SKM-1 (cell line): Measurements from ENCODE around the gene NPTN.
"Not testable (repeated sequence)": the region's sequence is repeated elsewhere in the genome, so short reads cannot be mapped to it uniquely, and the experiment has no call there.

ENCODE experiments used
- DNase-seq: peaks from one replicate; lab custom pipeline; 2025; ENCODE audit not compliant: unreplicated experiment; lab: John Stamatoyannopoulos, UW

Gene NPTN

GRCh38 chr15:73573037-73573436 is 60.2 kb downstream of the NPTN start:
- DNase-seq = no peak

GRCh38 chr15:73572296-73572695 is 60.9 kb downstream of the NPTN start:
- DNase-seq = no peak

- no peak for DNase-seq
These were observed 61.8 kb downstream of the NPTN start for GRCh38 chr15:73571346-73571745.

GRCh38 chr15:73570355-73571032 is 62.7 kb downstream of the NPTN start:
- DNase-seq = no peak

GRCh38 chr15:73569361-73569760 is 63.8 kb downstream of the NPTN start:
- no peak for DNase-seq

- no peak for DNase-seq
These were observed 64.5 kb downstream of the NPTN start for GRCh38 chr15:73568564-73569280.

- DNase-seq = no peak
These were observed 66.2 kb downstream of the NPTN start for GRCh38 chr15:73567020-73567419.

GRCh38 chr15:73564255-73564654 is 68.9 kb downstream of the NPTN start:
- DNase-seq = peak; percentile 72

GRCh38 chr15:73560501-73561117 is 72.6 kb downstream of the NPTN start:
- DNase-seq = peak; percentile 25

GRCh38 chr15:73558529-73558928 is 74.7 kb downstream of the NPTN start:
- DNase-seq = no peak

GRCh38 chr15:73555080-73555479 is 78.1 kb downstream of the NPTN start:
- DNase-seq = no peak

GRCh38 chr15:73550190-73550589 is 83.0 kb downstream of the NPTN start:
- no peak for DNase-seq

GRCh38 chr15:73548925-73549324 is 84.3 kb downstream of the NPTN start:
- not testable (repeated sequence) for DNase-seq

- DNase-seq = no peak
These were observed 91.7 kb downstream of the NPTN start for GRCh38 chr15:73541479-73541878.

- DNase-seq = no peak
These were observed 93.0 kb downstream of the NPTN start for GRCh38 chr15:73540161-73540560.

- DNase-seq = no peak
These were observed 93.7 kb downstream of the NPTN start for GRCh38 chr15:73539212-73540128.

- no peak for DNase-seq
These were observed 94.5 kb downstream of the NPTN start for GRCh38 chr15:73538563-73539211.

GRCh38 chr15:73538123-73538522 is 95.1 kb downstream of the NPTN start:
- DNase-seq = no peak

- no peak for DNase-seq
These were observed 102.5 kb downstream of the NPTN start for GRCh38 chr15:73530649-73531048.

- DNase-seq = no peak
These were observed 105.6 kb downstream of the NPTN start for GRCh38 chr15:73527598-73527997.

- no peak for DNase-seq
These were observed 108.3 kb downstream of the NPTN start for GRCh38 chr15:73524919-73525318.
